CD8-positive, alpha-beta memory T cell (primary cell): Measurements from ENCODE around the gene SLCO3A1. TPM values are rescaled to one million over a fixed set of nuclear protein-coding genes. Genes with fewer than 3 reads are reported as not detected.

Source experiments
- CTCF ChIA-PET: fragments of 350-600 bp; sonication (Branson Sonifier 250); formaldehyde crosslinking; loops from one replicate; lab custom pipeline; 2021; ENCODE audit warnings: antibody characterized with exemption; lab: Charles Lee
- POLR2A ChIA-PET: fragments of 350-600 bp; sonication (Branson Sonifier 250); formaldehyde crosslinking; loops from one replicate; lab custom pipeline; 2021; ENCODE audit warnings: antibody characterized with exemption; lab: Charles Lee
- DNase-seq, 5 donors: peaks; one replicate each; pipeline versions ENCODE4 v3.0.0 to v3.0.0-alpha.2; 2020 to 2022; ENCODE audit warnings: mixed read lengths in 1 of 5
- H3K27ac ChIP-seq: one replicate; pipeline ENCODE4 v1.7.0; 2013; ENCODE audit warnings: low read depth, mild to moderate bottlenecking, low read length, moderate library complexity
- H3K27me3 ChIP-seq: 2 replicates; pipeline ENCODE4 v1.7.0; 2013; ENCODE audit warnings: low read length, mild to moderate bottlenecking; ENCODE audit not compliant: insufficient read depth, poor library complexity, severe bottlenecking
- H3K36me3 ChIP-seq: 2 replicates; pipeline ENCODE4 v1.7.0; 2013; ENCODE audit warnings: mild to moderate bottlenecking, low read length, moderate library complexity; ENCODE audit not compliant: insufficient read depth
- H3K4me1 ChIP-seq: 2 replicates; pipeline ENCODE4 v1.7.0; 2013; ENCODE audit warnings: mild to moderate bottlenecking, low read length, moderate library complexity; ENCODE audit not compliant: insufficient read depth
- H3K4me3 ChIP-seq: 2 replicates; pipeline ENCODE4 v1.7.0; 2013; ENCODE audit warnings: mild to moderate bottlenecking, low read length
- H3K9me3 ChIP-seq: 2 replicates; pipeline ENCODE4 v1.7.0; 2013; ENCODE audit warnings: mild to moderate bottlenecking, low read length
- H3K27ac Mint-ChIP-seq, 8 donors: one replicate each; pipeline ENCODE4 v1.8.0; 2020 to 2021; ENCODE audit warnings: mixed read lengths in 8 of 8, mild to moderate bottlenecking in 6 of 8, inconsistent platforms in 3 of 8, moderate library complexity in 3 of 8
- H3K27me3 Mint-ChIP-seq, 2 donors: one replicate each; pipeline ENCODE4 v1.8.0; 2020 to 2021; ENCODE audit warnings: mixed read lengths in 2 of 2, mild to moderate bottlenecking in 1 of 2, moderate library complexity in 1 of 2
- H3K36me3 Mint-ChIP-seq, 3 donors: one replicate each; pipeline ENCODE4 v1.8.0; 2020 to 2021; ENCODE audit warnings: mixed read lengths in 3 of 3, inconsistent platforms in 1 of 3, mild to moderate bottlenecking in 1 of 3
- H3K4me1 Mint-ChIP-seq, 3 donors: one replicate each; pipeline ENCODE4 v1.8.0; 2020 to 2021; ENCODE audit warnings: mixed read lengths in 3 of 3, inconsistent platforms in 1 of 3, mild to moderate bottlenecking in 1 of 3
- H3K4me3 Mint-ChIP-seq, 7 donors: one replicate each; pipeline ENCODE4 v1.8.0; 2020 to 2021; ENCODE audit warnings: mixed read lengths in 7 of 7, mild to moderate bottlenecking in 6 of 7, moderate library complexity in 4 of 7, inconsistent platforms in 2 of 7
- H3K9me3 Mint-ChIP-seq, 5 donors: one replicate each; pipeline ENCODE4 v1.8.0; 2020 to 2022; ENCODE audit warnings: mixed read lengths in 5 of 5, mild to moderate bottlenecking in 3 of 5, moderate library complexity in 2 of 5, inconsistent platforms in 1 of 5
- polyA plus RNA-seq: library from polyadenylated mRNA; unstranded; fragments of 300-500 nt; fragmentation: Illumina TruSeq; gene quantifications from one replicate; pipeline ENCODE4 v1.2.3, GENCODE V29; 2021
- total RNA-seq, 2 experiments: library from RNA; stranded (reverse); gene quantifications; one replicate each; pipeline ENCODE4 v1.2.3, GENCODE V29; 2021

The SLCO3A1 gene
- total and polyA plus RNA-seq, 3 experiments from 2014 or later = 10.0 to 47.9 (median 10.8) TPM

- no peaks in the 10 kb centered on the region for H3K9me3 ChIP-seq
- no peaks in the 10 kb centered on the region for H3K27me3 ChIP-seq
- no peaks in the 10 kb centered on the region for H3K36me3 ChIP-seq
- Mint-ChIP-seq H3K36me3 (peaks cover 0 to 2% (median 0%) of the 10 kb centered on the region in 3 donors), H3K27ac (peak overlapping the region in 5 of 8 donors; percentile 2 to 70 (median 41)), H3K27me3 (no peaks in the 10 kb centered on the region), H3K4me3 (peak overlapping the region in 1 of 7 donors; percentile 29), H3K9me3 (no peaks in the 10 kb centered on the region), H3K4me1 (peaks cover 41 to 66% (median 54%) of the 10 kb centered on the region in 3 donors)
- ChIA-PET POLR2A (no interaction called here), CTCF (interaction anchor here (1.1 to 1.6 kb wide), 2 partner anchors 369 kb away, joined by 3 to 4 read pairs; no protein-coding TSS in a partner anchor)
- H3K4me3 ChIP-seq = no peak overlapping the region
- no peak for DNase-seq
- no peak overlapping the region for H3K27ac ChIP-seq
- peaks cover 13% of the 10 kb centered on the region for H3K4me1 ChIP-seq
Measured at GRCh38 chr15:92075764-92076163, 222.3 kb downstream of the SLCO3A1 start.

GRCh38 chr15:92076541-92076940 lies 223.0 kb downstream of the SLCO3A1 start:
- Histone ChIP-seq H3K4me3 (no peak overlapping the region), H3K9me3 (no peaks in the 10 kb centered on the region), H3K36me3 (no peaks in the 10 kb centered on the region), H3K27ac (no peak overlapping the region), H3K27me3 (no peaks in the 10 kb centered on the region), H3K4me1 (peaks cover 13% of the 10 kb centered on the region)
- ChIA-PET POLR2A (no interaction called here), CTCF (interaction anchor here (1.3 to 1.6 kb wide), 2 partner anchors 224 to 370 kb away, joined by 4 read pairs; no protein-coding TSS in a partner anchor)
- Mint-ChIP-seq H3K4me3 (no peak overlapping the region), H3K27ac (no peak overlapping the region), H3K9me3 (no peaks in the 10 kb centered on the region), H3K27me3 (no peaks in the 10 kb centered on the region), H3K4me1 (peaks cover 35 to 58% (median 47%) of the 10 kb centered on the region in 3 donors), H3K36me3 (peaks cover 0 to 2% (median 0%) of the 10 kb centered on the region in 3 donors)
- DNase-seq = no peak

GRCh38 chr15:92077353-92078085 lies 224.0 kb downstream of the SLCO3A1 start:
- Mint-ChIP-seq H3K9me3 (no peaks in the 10 kb centered on the region), H3K36me3 (peaks cover 0 to 2% (median 0%) of the 10 kb centered on the region in 3 donors), H3K27ac (peak overlapping the region in 2 of 8 donors; percentile 29 to 33), H3K27me3 (no peaks in the 10 kb centered on the region), H3K4me1 (peaks cover 32 to 49% (median 40%) of the 10 kb centered on the region in 3 donors), H3K4me3 (no peak overlapping the region)
- Histone ChIP-seq H3K9me3 (no peaks in the 10 kb centered on the region), H3K27ac (no peak overlapping the region), H3K4me3 (no peak overlapping the region), H3K36me3 (no peaks in the 10 kb centered on the region), H3K27me3 (no peaks in the 10 kb centered on the region), H3K4me1 (peaks cover 13% of the 10 kb centered on the region)
- POLR2A ChIA-PET = no interaction called here
- CTCF ChIA-PET = interaction anchor here (0.9 to 3.6 kb wide), 9 partner anchors 8 to 371 kb away, joined by 3 to 20 read pairs (median 4); no protein-coding TSS in a partner anchor
- DNase-seq = peak; percentile 21 to 67 (median 28)

GRCh38 chr15:92078270-92078669 lies 224.8 kb downstream of the SLCO3A1 start:
- ChIA-PET POLR2A (no interaction called here), CTCF (interaction anchor here (0.9 to 3.6 kb wide), 8 partner anchors 9 to 776 kb away, joined by 3 to 20 read pairs (median 4); no protein-coding TSS in a partner anchor)
- Mint-ChIP-seq H3K9me3 (no peaks in the 10 kb centered on the region), H3K36me3 (peaks cover 0 to 2% (median 0%) of the 10 kb centered on the region in 3 donors), H3K4me1 (peaks cover 29 to 41% (median 33%) of the 10 kb centered on the region in 3 donors), H3K27ac (no peak overlapping the region), H3K27me3 (no peaks in the 10 kb centered on the region), H3K4me3 (no peak overlapping the region)
- H3K36me3 ChIP-seq = no peaks in the 10 kb centered on the region
- H3K27me3 ChIP-seq = no peaks in the 10 kb centered on the region
- no peak overlapping the region for H3K4me3 ChIP-seq
- DNase-seq = no peak
- H3K4me1 ChIP-seq = peaks cover 13% of the 10 kb centered on the region
- H3K27ac ChIP-seq = no peak overlapping the region
- no peaks in the 10 kb centered on the region for H3K9me3 ChIP-seq

- no peaks in the 10 kb centered on the region for H3K36me3 ChIP-seq
- peaks cover 12% of the 10 kb centered on the region for H3K4me1 ChIP-seq
- H3K36me3 Mint-ChIP-seq = peaks cover 0 to 2% (median 0%) of the 10 kb centered on the region in 3 donors
- H3K27me3 Mint-ChIP-seq = no peaks in the 10 kb centered on the region
- H3K9me3 Mint-ChIP-seq = no peaks in the 10 kb centered on the region
- no peak overlapping the region for H3K27ac ChIP-seq
- ChIA-PET POLR2A (no interaction called here), CTCF (interaction anchor here (0.7 to 3.6 kb wide), 10 partner anchors 11 to 777 kb away, joined by 3 to 20 read pairs (median 3); no protein-coding TSS in a partner anchor)
- no peak overlapping the region for H3K4me3 ChIP-seq
- no peaks in the 10 kb centered on the region for H3K27me3 ChIP-seq
- H3K4me3 Mint-ChIP-seq = no peak overlapping the region
- H3K27ac Mint-ChIP-seq = peak overlapping the region in 2 of 8 donors; percentile 31 to 62
- H3K9me3 ChIP-seq = no peaks in the 10 kb centered on the region
- H3K4me1 Mint-ChIP-seq = peaks cover 26 to 35% (median 27%) of the 10 kb centered on the region in 3 donors
- no peak for DNase-seq
Measured at GRCh38 chr15:92079047-92079446, 225.5 kb downstream of the SLCO3A1 start.

- Histone ChIP-seq H3K36me3 (no peaks in the 10 kb centered on the region), H3K4me1 (peaks cover 5% of the 10 kb centered on the region), H3K27me3 (no peaks in the 10 kb centered on the region), H3K27ac (no peak overlapping the region), H3K4me3 (no peak overlapping the region), H3K9me3 (no peaks in the 10 kb centered on the region)
- Mint-ChIP-seq H3K36me3 (peaks cover 0 to 2% (median 0%) of the 10 kb centered on the region in 3 donors), H3K27ac (peak overlapping the region in 1 of 8 donors; percentile 39), H3K27me3 (no peaks in the 10 kb centered on the region), H3K4me1 (peaks cover 19 to 28% (median 20%) of the 10 kb centered on the region in 3 donors), H3K4me3 (no peak overlapping the region), H3K9me3 (no peaks in the 10 kb centered on the region)
- no peak for DNase-seq
- CTCF ChIA-PET = interaction anchor here (0.7 to 3.6 kb wide), 8 partner anchors 11 to 777 kb away, joined by 3 to 20 read pairs (median 3); no protein-coding TSS in a partner anchor
- POLR2A ChIA-PET = no interaction called here
Measured at GRCh38 chr15:92079647-92080255, 226.2 kb downstream of the SLCO3A1 start.

GRCh38 chr15:92082006-92082843 lies 228.7 kb downstream of the SLCO3A1 start:
- CTCF ChIA-PET = interaction anchor here (0.6 to 1.3 kb wide), 5 partner anchors 14 to 1080 kb away, joined by 3 to 6 read pairs (median 3); no protein-coding TSS in a partner anchor
- Mint-ChIP-seq H3K36me3 (peaks cover 0 to 2% (median 0%) of the 10 kb centered on the region in 3 donors), H3K27ac (no peak overlapping the region), H3K4me3 (no peak overlapping the region), H3K27me3 (no peaks in the 10 kb centered on the region), H3K4me1 (peaks cover 5 to 12% (median 6%) of the 10 kb centered on the region in 3 donors), H3K9me3 (no peaks in the 10 kb centered on the region)
- H3K36me3 ChIP-seq = no peaks in the 10 kb centered on the region
- H3K27me3 ChIP-seq = no peaks in the 10 kb centered on the region
- POLR2A ChIA-PET = no interaction called here
- no peak overlapping the region for H3K27ac ChIP-seq
- DNase-seq = peak in 2 of 5 donors; percentile 10 to 24
- H3K9me3 ChIP-seq = no peaks in the 10 kb centered on the region
- H3K4me3 ChIP-seq = no peak overlapping the region
- H3K4me1 ChIP-seq = no peaks in the 10 kb centered on the region
